ENCODE measurements around the gene TXLNA.

Gene TXLNA

DNA sequence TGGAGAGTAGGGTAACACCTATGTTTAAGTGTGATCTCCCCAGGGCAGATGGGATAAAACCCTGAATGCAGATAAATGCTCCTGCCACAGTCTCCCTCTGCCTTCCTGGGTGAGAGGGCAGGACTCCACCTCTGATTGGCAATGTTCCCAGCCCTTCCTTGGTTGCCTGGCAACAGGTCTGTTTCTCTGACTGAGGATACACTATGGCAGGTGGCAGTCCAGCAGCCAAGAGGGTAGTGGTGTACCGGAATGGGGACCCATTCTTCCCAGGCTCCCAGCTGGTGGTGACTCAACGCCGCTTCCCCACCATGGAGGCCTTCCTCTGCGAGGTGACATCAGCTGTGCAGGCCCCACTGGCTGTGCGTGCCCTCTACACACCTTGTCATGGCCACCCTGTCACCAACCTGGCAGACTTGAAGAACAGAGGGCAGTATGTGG, 29.4 kb downstream of the TXLNA start, which contains the start of gene DCDC2B:
Gene DCDC2B (plus strand): TSS at position 199 of the 438 bp plus-strand sequence. CDS start 5 bp downstream, at position 204.
- DNase-seq (ENCODE audit: low read depth in 2 of 3, low spot score in 2 of 3) = no peak

- DNase-seq (ENCODE audit: low read depth in 2 of 3, low spot score in 2 of 3) = no peak
Measured at GRCh38 chr1:32215629-32216480, 36.4 kb downstream of the TXLNA start.

DNA sequence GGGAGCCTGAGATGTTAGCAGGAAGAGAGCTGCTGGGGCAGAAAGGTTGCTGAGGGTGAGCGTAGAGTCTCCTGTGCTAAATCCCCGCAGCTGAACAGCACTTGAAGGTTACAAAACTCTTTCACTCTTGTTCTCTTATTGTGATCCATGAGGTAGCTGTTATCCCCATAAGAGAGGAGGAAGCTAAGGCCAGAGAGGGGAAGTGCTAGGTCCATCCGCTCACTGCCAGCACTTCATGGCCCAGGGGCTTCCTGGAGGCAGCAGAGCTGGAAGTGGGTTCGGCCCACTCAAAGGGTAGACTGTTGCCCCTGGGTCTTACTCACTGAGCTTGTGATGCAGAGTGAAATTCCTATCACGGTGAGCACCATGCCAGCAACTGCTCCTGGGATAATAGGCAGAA, 37.1 kb downstream of the TXLNA start:
- no peak for DNase-seq (ENCODE audit: low read depth in 2 of 3, low spot score in 2 of 3)

DNA sequence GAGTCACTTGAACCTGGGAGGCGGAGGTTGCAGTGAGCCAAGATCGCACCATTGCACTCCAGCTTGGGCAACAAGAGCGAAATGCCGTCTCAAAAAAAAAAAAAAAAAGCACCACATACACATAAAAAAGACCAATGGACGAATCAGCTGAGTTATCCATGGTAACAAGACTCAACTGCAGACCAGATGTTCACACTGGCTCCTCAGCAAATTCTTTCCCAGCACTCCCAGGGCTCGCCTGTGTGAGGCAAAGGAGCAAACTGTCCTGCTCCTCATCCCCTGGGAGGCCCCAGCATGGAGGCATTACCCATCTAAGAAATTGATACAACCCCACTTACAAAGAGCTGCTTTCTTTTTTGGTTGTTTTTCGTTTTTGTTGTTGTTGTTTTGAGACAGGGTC, 39.5 kb downstream of the TXLNA start:
- DNase-seq (ENCODE audit: low read depth in 2 of 3, low spot score in 2 of 3) = no peak

GRCh38 chr1:32220746-32221580, 41.5 kb downstream of the TXLNA start:
- no peak for DNase-seq (ENCODE audit: low read depth in 2 of 3, low spot score in 2 of 3)

GRCh38 chr1:32221581-32221979, 42.1 kb downstream of the TXLNA start:
- DNase-seq (ENCODE audit: low read depth in 2 of 3, low spot score in 2 of 3) = no peak

DNA sequence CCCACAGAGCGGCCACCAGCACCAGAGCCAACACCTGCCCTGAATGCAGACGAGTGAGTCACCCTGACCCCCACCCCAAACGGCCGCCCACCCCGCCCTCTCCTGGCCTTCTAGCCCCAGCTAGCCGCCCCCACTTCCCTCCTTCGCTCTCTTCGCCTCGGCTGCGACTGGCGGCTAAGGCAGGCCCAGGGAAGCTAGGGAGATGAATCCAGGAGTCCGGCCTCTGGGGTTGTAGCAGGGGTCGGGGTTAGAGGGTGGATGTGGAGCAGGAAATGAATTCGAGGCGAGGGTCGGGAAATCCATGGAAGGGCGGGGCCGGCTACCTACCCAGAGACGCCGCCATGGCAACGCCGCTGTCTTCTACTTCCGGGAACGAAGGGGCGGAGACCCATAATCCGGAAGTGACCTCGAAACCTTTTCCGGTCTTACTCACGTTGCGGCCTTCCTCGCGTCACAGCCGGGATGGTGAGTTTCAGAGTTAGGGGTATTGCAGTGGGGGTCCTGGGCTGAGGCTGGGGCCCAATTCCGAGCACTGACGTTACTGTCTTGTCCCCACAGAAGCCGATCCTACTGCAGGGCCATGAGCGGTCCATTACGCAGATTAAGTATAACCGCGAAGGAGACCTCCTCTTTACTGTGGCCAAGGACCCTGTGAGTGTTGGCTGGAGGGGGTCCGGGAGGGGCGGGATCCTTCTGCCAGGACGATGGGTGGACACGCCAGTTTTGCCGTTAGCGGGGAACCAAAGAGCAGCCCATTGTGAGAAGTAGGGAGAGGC, 42.7 kb downstream of the TXLNA start, which contains the start of the genes EIF3I and TMEM234:
Gene EIF3I (plus strand): TSS at position 428 of the 776 bp plus-strand sequence. CDS start 35 bp downstream, at position 463.
Gene TMEM234 (minus strand): TSS at position 374 of the 776 bp plus-strand sequence. CDS start 31 bp downstream, at position 343.
- peak; percentile 72 to 75 (median 72) for DNase-seq (ENCODE audit: low read depth in 2 of 3, low spot score in 2 of 3)

- no peak for DNase-seq (ENCODE audit: low read depth in 2 of 3, low spot score in 2 of 3)
Measured at GRCh38 chr1:32223683-32224082, 44.2 kb downstream of the TXLNA start.

GRCh38 chr1:32224285-32224684, 44.8 kb downstream of the TXLNA start:
- no peak for DNase-seq (ENCODE audit: low read depth in 2 of 3, low spot score in 2 of 3)

GRCh38 chr1:32228771-32229170, 49.3 kb downstream of the TXLNA start:
- DNase-seq (ENCODE audit: low read depth in 2 of 3, low spot score in 2 of 3) = no peak

DNA sequence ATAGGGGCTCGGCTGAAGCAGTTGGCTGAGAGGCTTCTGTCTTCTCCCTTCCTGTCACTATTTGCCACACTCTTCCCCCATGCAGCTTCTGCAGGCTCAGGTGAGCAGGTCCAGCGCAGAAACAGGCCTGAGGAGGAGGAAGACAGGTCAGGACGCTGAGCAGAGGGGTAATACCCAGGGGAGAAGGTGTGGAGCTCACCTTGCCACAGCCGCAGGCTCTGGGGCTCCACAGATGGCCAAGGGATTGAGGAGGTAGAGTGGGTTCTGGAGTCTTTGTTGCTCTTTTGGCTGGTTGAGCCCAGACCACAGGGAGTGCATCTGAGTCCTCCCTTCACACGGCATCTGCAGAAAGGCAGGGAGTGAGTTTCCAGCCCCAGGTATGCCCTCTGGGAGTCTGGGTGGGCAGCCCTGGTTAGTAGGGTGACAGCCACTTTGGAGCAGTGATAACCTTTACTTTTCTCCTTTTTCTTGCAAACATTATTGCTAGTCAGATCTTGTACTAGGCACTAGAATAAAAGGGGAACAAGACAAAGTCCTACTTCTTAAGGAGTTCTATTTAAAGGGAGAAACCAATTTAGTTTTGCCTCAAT, 52.5 kb downstream of the TXLNA start:
- no peak for DNase-seq (ENCODE audit: low read depth in 2 of 3, low spot score in 2 of 3)

DNA sequence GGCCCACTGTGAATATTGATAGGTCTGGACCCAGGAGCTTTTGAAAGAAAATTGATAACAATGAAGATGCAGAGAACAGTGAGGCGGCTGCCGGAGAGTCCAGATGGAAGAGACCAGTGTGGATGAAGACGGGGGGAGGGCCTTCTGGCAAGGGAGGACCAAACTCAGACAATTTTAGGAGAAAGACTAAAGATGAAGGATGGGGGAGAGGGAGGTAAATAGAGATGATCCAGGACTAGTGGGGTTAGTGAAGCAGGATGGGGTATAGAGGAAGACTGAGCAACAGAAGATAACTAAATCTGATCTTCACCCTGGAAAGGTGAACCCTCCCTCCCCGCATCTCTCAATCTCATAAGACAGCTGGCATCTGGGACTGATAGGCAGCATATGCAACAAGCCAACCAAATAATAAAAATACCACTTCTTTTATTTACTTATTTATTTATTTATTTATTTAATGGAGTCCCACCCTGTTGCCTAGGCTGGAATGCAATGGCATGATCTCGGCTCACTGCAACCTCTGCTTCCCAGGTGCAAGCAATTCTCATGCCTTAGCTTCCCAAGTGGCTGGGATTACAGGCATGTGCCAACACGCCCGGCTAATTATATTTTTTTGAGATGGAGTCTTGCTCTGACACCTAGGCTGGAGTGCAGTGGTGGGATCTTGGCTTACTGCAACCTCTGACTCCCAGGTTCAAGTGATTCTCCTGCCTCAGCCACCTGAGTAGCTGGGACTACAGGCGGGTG, 53.3 kb downstream of the TXLNA start:
- DNase-seq (ENCODE audit: low read depth in 2 of 3, low spot score in 2 of 3) = no peak

DNA sequence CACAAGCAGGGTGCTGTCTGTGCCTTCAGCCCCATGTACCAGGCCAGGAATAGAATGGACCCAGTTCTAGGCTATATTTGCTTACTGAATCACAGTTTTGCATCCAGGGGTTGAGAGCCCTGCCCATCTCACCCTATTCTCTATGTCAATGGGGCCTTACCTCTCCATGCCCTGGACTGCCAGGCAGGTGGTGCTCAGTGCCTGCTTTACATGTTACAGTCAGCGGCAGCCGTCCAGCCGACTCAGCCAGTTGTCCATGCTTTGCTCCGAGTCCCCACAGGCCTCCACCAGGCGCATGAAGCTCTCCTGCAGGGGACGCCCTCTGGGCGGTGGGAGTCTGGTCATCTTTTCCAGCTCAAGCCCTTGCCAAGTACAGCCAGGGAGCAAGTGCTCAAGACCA, 55.3 kb downstream of the TXLNA start:
- DNase-seq (ENCODE audit: low read depth in 2 of 3, low spot score in 2 of 3) = no peak

DNA sequence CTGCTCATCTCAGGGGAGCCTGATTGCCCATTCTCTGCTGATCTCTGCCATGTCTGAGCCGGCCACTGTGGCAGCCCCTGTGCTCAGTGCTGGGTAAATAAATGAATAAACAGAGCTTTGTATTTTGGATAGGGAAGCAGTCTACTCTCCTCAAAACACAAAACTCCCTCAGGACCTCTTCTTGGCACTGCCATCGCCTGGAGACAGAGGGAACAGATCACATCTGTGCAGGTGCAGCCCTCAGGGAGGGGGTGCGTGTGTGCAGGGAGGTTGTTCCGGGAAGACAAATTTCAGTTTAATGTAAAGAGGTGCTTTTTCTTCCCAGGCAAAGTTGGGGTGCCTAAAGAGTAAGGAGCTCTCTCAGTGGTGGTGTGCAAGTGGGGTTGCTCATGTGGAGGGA, 59.9 kb downstream of the TXLNA start:
- no peak for DNase-seq (ENCODE audit: low read depth in 2 of 3, low spot score in 2 of 3)

DNA sequence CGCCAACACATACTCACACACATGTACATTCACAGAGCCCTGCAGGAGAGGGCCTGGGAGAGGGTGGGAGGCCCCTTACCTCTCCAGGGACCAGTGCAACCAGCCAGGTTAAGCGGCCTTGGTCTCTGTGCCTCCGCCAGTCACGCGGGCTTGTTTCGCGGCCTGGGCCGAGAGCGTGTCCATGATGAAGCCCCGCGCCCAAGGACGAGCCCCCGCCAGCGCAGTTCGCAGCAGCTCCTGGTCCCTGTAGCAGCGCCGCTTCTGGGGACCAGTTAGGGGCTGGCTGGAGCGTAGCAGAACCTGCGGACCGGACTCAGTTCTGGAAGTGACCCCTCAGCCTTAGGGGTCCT, 60.3 kb downstream of the TXLNA start:
- DNase-seq (ENCODE audit: low read depth in 2 of 3, low spot score in 2 of 3) = no peak

DNA sequence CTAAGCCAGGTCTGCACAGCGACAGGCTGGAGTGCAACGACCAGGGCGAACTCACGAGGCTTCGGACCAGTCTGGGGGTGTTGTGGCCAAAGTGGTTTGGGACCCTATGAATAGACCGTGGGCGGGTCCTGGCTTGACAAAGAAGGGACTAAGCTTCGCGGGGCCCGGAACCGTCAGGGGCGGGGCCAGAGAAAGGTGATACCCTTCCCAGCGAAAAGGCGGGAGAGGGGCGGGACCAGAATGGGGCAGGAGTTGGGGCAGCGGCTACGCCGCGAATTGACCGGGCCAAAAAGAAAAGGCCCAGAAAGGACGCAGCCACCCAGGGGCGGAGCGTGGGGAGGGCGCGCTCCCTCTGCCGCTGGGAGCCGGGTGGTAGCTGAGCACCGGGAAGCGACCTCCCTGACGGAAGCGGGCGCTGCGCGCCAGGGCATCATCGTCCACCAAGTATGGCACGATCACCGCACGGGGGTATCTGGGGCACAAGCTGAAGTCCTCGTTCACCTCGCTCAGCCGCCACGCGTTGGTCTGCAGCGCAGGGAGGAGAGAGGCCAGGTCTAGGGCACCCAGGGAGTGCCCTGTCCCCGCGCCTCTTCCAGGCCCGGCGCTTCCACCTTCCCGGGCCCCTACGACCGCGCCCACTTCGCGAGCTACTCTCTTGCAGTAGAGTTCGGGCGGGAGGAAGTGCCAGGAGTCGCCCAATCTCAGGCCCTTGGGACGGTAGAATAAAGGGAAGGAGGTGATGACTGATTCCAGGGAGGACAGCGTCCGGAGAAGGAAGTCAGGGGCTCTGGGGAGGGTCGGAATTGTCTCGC, 60.9 kb downstream of the TXLNA start:
- no peak for DNase-seq (ENCODE audit: low read depth in 2 of 3, low spot score in 2 of 3)

DNA sequence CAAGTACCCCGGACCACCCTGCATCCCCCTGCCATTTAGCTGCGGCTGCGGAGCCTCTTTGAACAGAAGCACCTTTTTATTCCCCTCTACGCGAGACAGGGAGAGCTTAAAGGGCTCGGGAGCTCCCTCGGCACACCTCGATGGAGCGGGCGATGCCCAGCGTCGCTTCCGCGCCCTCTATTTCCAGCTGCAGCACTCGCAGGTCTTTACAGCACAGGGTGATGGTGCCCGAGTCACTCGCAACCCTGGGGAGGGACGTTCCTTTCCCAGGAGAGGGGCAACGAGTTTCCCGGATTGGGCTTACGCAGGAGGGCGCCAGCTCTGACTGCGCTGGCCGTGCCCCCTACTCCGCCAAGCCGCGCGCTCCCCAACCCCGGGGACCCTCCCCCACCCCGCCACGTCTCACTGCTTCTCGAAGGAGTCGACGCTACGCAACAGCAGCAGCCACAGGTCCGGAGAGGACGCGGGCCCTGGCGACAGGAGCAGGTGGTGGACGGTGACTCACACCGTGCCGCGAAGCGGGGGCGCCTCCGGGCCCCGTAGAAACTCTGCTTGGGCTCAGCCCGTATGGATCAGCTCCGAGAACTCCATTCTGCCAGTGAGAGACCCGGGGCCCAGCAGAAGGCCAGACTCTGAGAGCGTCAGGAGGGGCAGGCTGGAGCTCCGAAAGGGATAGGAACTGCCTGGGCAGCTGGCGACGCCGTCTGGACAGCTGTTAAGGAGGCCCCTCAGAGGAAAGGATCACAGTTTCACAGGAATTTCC, 61.7 kb downstream of the TXLNA start:
- DNase-seq (ENCODE audit: low read depth in 2 of 3, low spot score in 2 of 3) = no peak

GRCh38 chr1:32242341-32242851, 62.9 kb downstream of the TXLNA start:
- DNase-seq (ENCODE audit: low read depth in 2 of 3, low spot score in 2 of 3) = no peak
